HG03469 (cell line): ENCODE measurements around the gene GJA5.
"Not testable (repeated sequence)": the region's sequence is repeated elsewhere in the genome, so short reads cannot be mapped to it uniquely, and the experiment has no call there.

Experiments used
- ATAC-seq: cut with Tn5 transposase; IDR thresholded peaks from one replicate; pipeline ENCODE4 v1.9.1; 2021; ENCODE audit warnings: mild to moderate bottlenecking, moderate library complexity, moderate number of reproducible peaks; ENCODE audit not compliant: unreplicated experiment

GJA5 gene

GRCh38 chr1:147735423-147735822, 25.0 kb downstream of the GJA5 start:
- ATAC-seq = no peak

- not testable (repeated sequence) for ATAC-seq
Measured at GRCh38 chr1:147734291-147734841, 26.0 kb downstream of the GJA5 start.

GRCh38 chr1:147729315-147729714, 31.1 kb downstream of the GJA5 start:
- ATAC-seq = no peak

- ATAC-seq = no peak
Measured at GRCh38 chr1:147726168-147726567, 34.2 kb downstream of the GJA5 start.

- ATAC-seq = no peak
Measured at GRCh38 chr1:147725685-147726084, 34.7 kb downstream of the GJA5 start.

GRCh38 chr1:147723691-147724323, 36.6 kb downstream of the GJA5 start:
- no peak for ATAC-seq

- ATAC-seq = no peak
Measured at GRCh38 chr1:147722124-147722523, 38.3 kb downstream of the GJA5 start.

GRCh38 chr1:147721716-147722115, 38.7 kb downstream of the GJA5 start:
- no peak for ATAC-seq

- no peak for ATAC-seq
Measured at GRCh38 chr1:147720557-147720956, 39.8 kb downstream of the GJA5 start.

- no peak for ATAC-seq
Measured at GRCh38 chr1:147719711-147720225, 40.6 kb downstream of the GJA5 start.

- ATAC-seq = no peak
Measured at GRCh38 chr1:147719029-147719698, 41.2 kb downstream of the GJA5 start.

GRCh38 chr1:147717706-147718097, 42.7 kb downstream of the GJA5 start:
- no peak for ATAC-seq

- ATAC-seq = no peak
Measured at GRCh38 chr1:147717051-147717705, 43.2 kb downstream of the GJA5 start.

- no peak for ATAC-seq
Measured at GRCh38 chr1:147712605-147713004, 47.8 kb downstream of the GJA5 start.
